ENCODE data around the gene CELSR2.

Gene CELSR2

GRCh38 chr1:109247401-109248365, 1.7 kb upstream of the CELSR2 start:
- no peak for TF ChIP-seq Cebpa-rat (IDR thresholded peaks at IDR 0.05)
- H3K9me3 ChIP-seq (replicated peaks in 1 of 11): no peaks in the 10 kb centered on the region; a peak in 1 of 22 replicates
- H4K20me1 ChIP-seq: peaks cover 0 to 9% (median 0%) of the 10 kb centered on the region in 11 experiments; a peak in 5 of 22 replicates
- peaks cover 0 to 17% (median 7%) of the 10 kb centered on the region in 11 experiments; a peak in 8 of 22 replicates for H3K27me3 ChIP-seq
- no peaks in the 10 kb centered on the region for H3K36me3 ChIP-seq
- no peak overlapping the region for H3K27ac ChIP-seq
- peaks cover 13 to 46% (median 39%) of the 10 kb centered on the region in 10 experiments; a peak in 18 of 20 replicates for H3K4me1 ChIP-seq
- H3K4me3 ChIP-seq: no peak overlapping the region
- peak overlapping the region in 9 of 11 experiments; percentile 7 to 99 (median 71); a peak in 16 of 22 replicates for H3K4me2 ChIP-seq
- 0 out of 22 replicates have a peak overlapping the region, but pooled peaks of 1 of the 11 experiments have one; percentile 1 for H3K9ac ChIP-seq

- Histone ChIP-seq H3K4me2 (peak overlapping the region in 10 of 11 experiments; percentile 92 to 100 (median 99); a peak in 11 of 22 replicates), H4K20me1 (peaks cover 0 to 9% (median 0%) of the 10 kb centered on the region in 11 experiments; a peak in 5 of 22 replicates), H3K36me3 (no peaks in the 10 kb centered on the region), H3K27me3 (peaks cover 0 to 17% (median 7%) of the 10 kb centered on the region in 11 experiments; a peak in 8 of 22 replicates), H3K9me3 (replicated peaks in 1 of 11) (no peaks in the 10 kb centered on the region; a peak in 1 of 22 replicates), H3K9ac (no peak overlapping the region), H3K27ac (no peak overlapping the region), H3K4me3 (no peak overlapping the region), H3K4me1 (peaks cover 15 to 53% (median 46%) of the 10 kb centered on the region in 10 experiments)
- TF ChIP-seq Cebpa-rat (IDR thresholded peaks at IDR 0.05): no peak
Measured at GRCh38 chr1:109248444-109248796, 919 bp upstream of the CELSR2 start.

GRCh38 chr1:109249654-109250401, 489 bp downstream of the CELSR2 start:
- H4K20me1 ChIP-seq: peaks cover 0 to 9% (median 0%) of the 10 kb centered on the region in 11 experiments; a peak in 5 of 22 replicates
- peak overlapping the region in 10 of 11 experiments; percentile 28 to 60 (median 48); a peak in 18 of 22 replicates for H3K27ac ChIP-seq
- no peak for TF ChIP-seq Cebpa-rat (IDR thresholded peaks at IDR 0.05)
- H3K4me1 ChIP-seq: peaks cover 29 to 67% (median 60%) of the 10 kb centered on the region in 10 experiments
- H3K4me2 ChIP-seq: peak overlapping the region; percentile 92 to 100 (median 99)
- H3K9me3 ChIP-seq (replicated peaks in 1 of 11): no peaks in the 10 kb centered on the region; a peak in 1 of 22 replicates
- H3K36me3 ChIP-seq: no peaks in the 10 kb centered on the region
- H3K4me3 ChIP-seq: peak overlapping the region; percentile 76 to 88 (median 82)
- H3K9ac ChIP-seq: peak overlapping the region; percentile 70 to 83 (median 79)
- peaks cover 0 to 17% (median 7%) of the 10 kb centered on the region in 11 experiments; a peak in 8 of 22 replicates for H3K27me3 ChIP-seq

GRCh38 chr1:109250454-109251276, 1.3 kb downstream of the CELSR2 start:
- Histone ChIP-seq H3K27ac (no peak overlapping the region), H3K4me1 (peaks cover 38 to 75% (median 68%) of the 10 kb centered on the region in 10 experiments), H3K4me2 (peak overlapping the region; percentile 92 to 100 (median 99)), H3K27me3 (peaks cover 0 to 17% (median 7%) of the 10 kb centered on the region in 11 experiments; a peak in 8 of 22 replicates), H3K9me3 (replicated peaks in 1 of 11) (no peaks in the 10 kb centered on the region; a peak in 1 of 22 replicates), H3K36me3 (no peaks in the 10 kb centered on the region), H4K20me1 (peaks cover 0 to 9% (median 0%) of the 10 kb centered on the region in 11 experiments; a peak in 5 of 22 replicates), H3K4me3 (peak overlapping the region; percentile 76 to 88 (median 82)), H3K9ac (peak overlapping the region in 9 of 11 experiments; percentile 72 to 83 (median 79); a peak in 16 of 22 replicates)
- TF ChIP-seq Cebpa-rat (IDR thresholded peaks at IDR 0.05): no peak

- Histone ChIP-seq H3K9me3 (replicated peaks in 1 of 11) (no peaks in the 10 kb centered on the region; a peak in 1 of 22 replicates), H3K4me3 (no peak overlapping the region), H4K20me1 (peaks cover 0 to 9% (median 0%) of the 10 kb centered on the region in 11 experiments; a peak in 5 of 22 replicates), H3K36me3 (no peaks in the 10 kb centered on the region), H3K27me3 (peaks cover 0 to 17% (median 7%) of the 10 kb centered on the region in 11 experiments; a peak in 8 of 22 replicates), H3K4me2 (peak overlapping the region in 7 of 11 experiments; percentile 97 to 100 (median 99); a peak in 11 of 22 replicates), H3K9ac (no peak overlapping the region), H3K27ac (no peak overlapping the region), H3K4me1 (peaks cover 44 to 78% (median 71%) of the 10 kb centered on the region in 10 experiments)
- no peak for TF ChIP-seq Cebpa-rat (IDR thresholded peaks at IDR 0.05)
Measured at GRCh38 chr1:109251277-109252166, 2.2 kb downstream of the CELSR2 start.

- Histone ChIP-seq H3K27me3 (peaks cover 0 to 17% (median 7%) of the 10 kb centered on the region in 11 experiments; a peak in 8 of 22 replicates), H3K4me3 (no peak overlapping the region), H3K27ac (no peak overlapping the region), H3K9me3 (replicated peaks in 1 of 11) (no peaks in the 10 kb centered on the region; a peak in 1 of 22 replicates), H3K4me2 (peak overlapping the region in 3 of 11 experiments; percentile 86 to 98 (median 97); a peak in 4 of 22 replicates), H3K4me1 (peaks cover 44 to 70% (median 63%) of the 10 kb centered on the region in 10 experiments), H3K9ac (no peak overlapping the region), H4K20me1 (peaks cover 0 to 9% (median 0%) of the 10 kb centered on the region in 11 experiments; a peak in 5 of 22 replicates), H3K36me3 (no peaks in the 10 kb centered on the region)
- TF ChIP-seq Cebpa-rat (IDR thresholded peaks at IDR 0.05): no peak
Measured at GRCh38 chr1:109252167-109252892, 3.0 kb downstream of the CELSR2 start.
